Esophagus muscularis mucosa (tissue), 4 donors: Measurements from ENCODE around the gene LPXN.

ENCODE experiments used
- EP300 ChIP-seq: sonication (generic); formaldehyde crosslinking; IDR thresholded peaks from one replicate; pipeline ENCODE4 v1.6.1; 2017; ENCODE audit warnings: antibody characterized with exemption
- POLR2A ChIP-seq: fragments of 450-650 bp; IDR thresholded peaks from one replicate; pipeline ENCODE4 v1.6.1; 2017; ENCODE audit warnings: antibody characterized with exemption, moderate library complexity, mild to moderate bottlenecking, low read depth
- TF ChIP-seq, protein P1 (sequence below), 3 experiments: fragments of 200-600 bp in 2 of 3; fragments of 450-650 bp in 1 of 3; sonication (generic) in 2 of 3; IDR thresholded peaks; one replicate each; pipeline ENCODE4 v1.5.1; 2017 to 2019; ENCODE audit warnings: antibody characterized with exemption in 3 of 3, mild to moderate bottlenecking in 2 of 3, moderate library complexity in 1 of 3

DNA sequence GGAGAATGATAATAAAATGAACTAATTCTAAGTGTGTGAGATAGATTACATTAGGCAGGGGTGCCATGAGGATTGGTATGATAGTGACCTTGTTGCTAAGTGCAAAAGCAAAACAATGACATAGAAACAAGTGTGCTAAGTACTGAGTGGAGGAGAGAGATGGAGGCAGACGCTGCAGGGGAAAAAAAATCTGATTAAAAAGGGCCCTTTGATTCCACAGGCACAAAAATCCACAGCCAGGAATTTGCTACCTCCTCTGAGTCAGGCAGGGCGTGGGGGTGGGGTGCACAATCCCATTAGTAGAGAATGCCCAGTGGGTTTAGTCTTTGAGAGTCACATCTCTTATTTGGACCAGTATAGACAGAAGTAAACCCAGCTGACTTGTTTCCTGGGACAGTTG is 46.7 kb upstream of the LPXN start, which contains the start of gene CNTF:
- TF ChIP-seq, protein P1, sequence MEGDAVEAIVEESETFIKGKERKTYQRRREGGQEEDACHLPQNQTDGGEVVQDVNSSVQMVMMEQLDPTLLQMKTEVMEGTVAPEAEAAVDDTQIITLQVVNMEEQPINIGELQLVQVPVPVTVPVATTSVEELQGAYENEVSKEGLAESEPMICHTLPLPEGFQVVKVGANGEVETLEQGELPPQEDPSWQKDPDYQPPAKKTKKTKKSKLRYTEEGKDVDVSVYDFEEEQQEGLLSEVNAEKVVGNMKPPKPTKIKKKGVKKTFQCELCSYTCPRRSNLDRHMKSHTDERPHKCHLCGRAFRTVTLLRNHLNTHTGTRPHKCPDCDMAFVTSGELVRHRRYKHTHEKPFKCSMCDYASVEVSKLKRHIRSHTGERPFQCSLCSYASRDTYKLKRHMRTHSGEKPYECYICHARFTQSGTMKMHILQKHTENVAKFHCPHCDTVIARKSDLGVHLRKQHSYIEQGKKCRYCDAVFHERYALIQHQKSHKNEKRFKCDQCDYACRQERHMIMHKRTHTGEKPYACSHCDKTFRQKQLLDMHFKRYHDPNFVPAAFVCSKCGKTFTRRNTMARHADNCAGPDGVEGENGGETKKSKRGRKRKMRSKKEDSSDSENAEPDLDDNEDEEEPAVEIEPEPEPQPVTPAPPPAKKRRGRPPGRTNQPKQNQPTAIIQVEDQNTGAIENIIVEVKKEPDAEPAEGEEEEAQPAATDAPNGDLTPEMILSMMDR (IDR thresholded peaks at IDR 0.05) = no peak
- no peak for TF ChIP-seq POLR2A
- TF ChIP-seq EP300 = no peak
